GM12878 (cell line): ENCODE data around the gene IER3. TPM values are rescaled to one million over a fixed set of nuclear protein-coding genes. Genes with fewer than 3 reads are reported as not detected.

Source experiments
- ATAC-seq: fragments of 200-7000 bp; cut with Tn5 transposase; 3 replicates; pipeline ENCODE4 v1.9.1; 2020; ENCODE audit warnings: mild to moderate bottlenecking, moderate library complexity
- BruUV-seq: library from RNA; stranded (reverse); fragments of 400-500 nt; replicated peaks from 2 replicates; lab custom pipeline; 2021; lab: Mats Ljungman, UMichigan
- CTCF ChIA-PET: fragments of 300-600 bp; sonication (Branson Sonifier 250); formaldehyde crosslinking; extraction: SDS; loops from one replicate; lab custom pipeline; 2021; ENCODE audit warnings: inconsistent platforms; lab: Yijun Ruan, JAX
- POLR2A ChIA-PET: fragments of 350-600 bp; formaldehyde crosslinking; extraction: SDS; loops from one replicate; lab custom pipeline; 2021; ENCODE audit warnings: inconsistent platforms; lab: Charles Lee
- RAD21 ChIA-PET: fragments of 300-600 bp; sonication (Branson Sonifier 250); formaldehyde crosslinking; loops from one replicate; lab custom pipeline; 2023; ENCODE audit warnings: antibody characterized with exemption; ENCODE audit not compliant: unreplicated experiment; lab: Charles Lee
- SMC1A ChIA-PET: fragments of 300-600 bp; sonication (Branson Sonifier 250); formaldehyde crosslinking; loops from one replicate; lab custom pipeline; 2023; ENCODE audit not compliant: unreplicated experiment, uncharacterized antibody; lab: Charles Lee
- DNase-seq: peaks from one replicate; pipeline ENCODE4 v3.0.0-alpha.2; 2011; ENCODE audit warnings: low read depth, low spot score
- FAIRE-seq: peaks from 3 replicates; lab custom pipeline; 2011; peaks lifted over from hg19 to GRCh38; lab: Jason Lieb, UNC
- H2AFZ ChIP-seq: 2 replicates; pipeline ENCODE4 v1.6.0; 2011; ENCODE audit warnings: low read depth, low read length, control low read depth; ENCODE audit not compliant: control insufficient read depth
- H3K27ac ChIP-seq: 2 replicates; pipeline ENCODE4 v1.5.1; 2011; ENCODE audit warnings: control low read depth; ENCODE audit not compliant: control insufficient read depth, insufficient read depth
- H3K27me3 ChIP-seq, 2 experiments: replicated peaks in 1 of 2; 2 replicates each; pipeline versions ENCODE4 v1.6.0 to v1.6.1; 2011; ENCODE audit warnings: low read length in 1 of 2; ENCODE audit not compliant: control insufficient read depth in 2 of 2, insufficient read depth in 2 of 2
- H3K36me3 ChIP-seq, 2 experiments: 2 replicates each; pipeline ENCODE4 v1.5.1; 2011; ENCODE audit warnings: low read length in 1 of 2; ENCODE audit not compliant: control insufficient read depth in 2 of 2, insufficient read depth in 2 of 2
- H3K4me1 ChIP-seq: 2 replicates; pipeline ENCODE4 v1.6.1; 2011; ENCODE audit warnings: mild to moderate bottlenecking, low read length, moderate library complexity, mixed read lengths; ENCODE audit not compliant: control insufficient read depth, insufficient read depth
- H3K4me2 ChIP-seq: 2 replicates; pipeline ENCODE4 v1.6.0; 2011; ENCODE audit warnings: control low read depth; ENCODE audit not compliant: control insufficient read depth, insufficient read depth
- H3K4me3 ChIP-seq: fragments of 200-600 bp; sonication (generic); 2 replicates; pipeline ENCODE4 v1.5.1; 2016
- H3K79me2 ChIP-seq: 2 replicates; pipeline ENCODE4 v1.6.0; 2011; ENCODE audit warnings: low read length; ENCODE audit not compliant: control insufficient read depth, insufficient read depth
- H3K9ac ChIP-seq: 2 replicates; pipeline ENCODE4 v1.8.0; 2011; ENCODE audit warnings: low read length, control low read depth, mixed read lengths; ENCODE audit not compliant: control insufficient read depth, insufficient read depth
- H3K9me3 ChIP-seq: replicated peaks from 3 replicates; pipeline ENCODE4 v1.5.1; 2011; ENCODE audit warnings: mild to moderate bottlenecking, low read length; ENCODE audit not compliant: control insufficient read depth, insufficient read depth
- H4K20me1 ChIP-seq: 2 replicates; pipeline ENCODE4 v1.6.0; 2011; ENCODE audit not compliant: control insufficient read depth, insufficient read depth
- ETV6 ChIP-seq, 2 experiments: fragments of 450-650 bp in 1 of 2; IDR thresholded peaks in 1 of 2; conservative IDR thresholded peaks in 1 of 2; 2 replicates each; pipeline ENCODE4 v1.6.1; 2014; ENCODE audit warnings: antibody characterized with exemption in 1 of 2, borderline replicate concordance in 1 of 2, low read depth in 1 of 2, mild to moderate bottlenecking in 1 of 2, moderate library complexity in 1 of 2
- NR2C1 ChIP-seq: fragments of 450-650 bp; IDR thresholded peaks from 2 replicates; pipeline ENCODE4 v1.6.1; 2017; ENCODE audit warnings: antibody characterized with exemption, mild to moderate bottlenecking, moderate library complexity
- PML ChIP-seq: IDR thresholded peaks from 2 replicates; pipeline ENCODE4 v1.6.1; 2012; ENCODE audit warnings: low read length, inconsistent platforms
- TCF12 ChIP-seq: IDR thresholded peaks from 2 replicates; pipeline ENCODE4 v1.6.1; 2011; ENCODE audit warnings: low read depth, mild to moderate bottlenecking, low read length
- WGBS: methylation state at CpG from one replicate; pipeline ENCODE4 v1.1.6; 2016; ENCODE audit warnings: low lambda C conversion rate; ENCODE audit not compliant: insufficient replicate concordance, insufficient coverage; ENCODE audit errors: missing lambda C conversion rate; 5-methylcytosine and 5-hydroxymethylcytosine counted together
- in situ Hi-C: fragments of 300-500 bp; cut with MboI; formaldehyde crosslinking; loops from 9 replicates; pipeline ENCODE4 v1.14.3; 2018; ENCODE audit warnings: mixed read lengths
- intact Hi-C: fragments of 100-400 bp; cut with micrococcal nuclease; formaldehyde crosslinking; loops from one replicate; pipeline ENCODE4 v1.14.2; 2022; ENCODE audit not compliant: unreplicated experiment
- polyA plus RNA-seq, 11 experiments: library from polyadenylated mRNA; depleted of rRNA in 4 of 11; unstranded in 6 of 11; stranded (reverse) in 5 of 11; fragments of >200 nt; fragmentation: Nextera tagmentation in 4 of 11; fragmentation: Illumina TruSeq in 1 of 11; extraction: Ambion mirVana in 4 of 11; extraction: Trizol in 1 of 11; gene quantifications; 1 replicate in 1 of 11; 2 replicates in 10 of 11; pipeline versions ENCODE4 v1.2.1 to v1.2.3, GENCODE V29; 2011 to 2016; ENCODE audit warnings: inconsistent platforms in 2 of 11, missing spikeins in 2 of 11, low read depth in 1 of 11
- total RNA-seq, 4 experiments: library from RNA; depleted of rRNA in 3 of 4; stranded (reverse); fragments of >200 nt in 3 of 4; fragmentation: Illumina TruSeq in 1 of 4; extraction: Trizol in 1 of 4; gene quantifications; 2 replicates each; pipeline versions ENCODE4 v1.2.1 to v1.2.3, GENCODE V29; 2013 to 2021

Gene IER3
- total and polyA plus RNA-seq, 10 of the 15 experiments (the other 5 are each of a cell fraction or from before 2014, with no cell fraction given), result 1.9 to 100 (median 32.3) TPM

GRCh38 chr6:30781743-30782424 is 37.5 kb upstream of the IER3 start (continued):
- peak in 1 of 2 experiments; percentile 49; a peak in 1 of 4 replicates for TF ChIP-seq ETV6 (conservative IDR thresholded peaks at IDR 0.05 in 1 of 2, IDR thresholded peaks at IDR 0.05 in 1 of 2; ENCODE audit: borderline replicate concordance in 1 of 2, low read depth in 1 of 2)
- TF ChIP-seq NR2C1, result no peak

- TF ChIP-seq PML (no peak), TCF12 (no peak)
- peak overlapping the region; percentile 44; the same call in 1 of the 2 replicates for H3K27ac ChIP-seq
- no peaks in the 10 kb centered on the region for H4K20me1 ChIP-seq
- H3K4me3 ChIP-seq, result no peak overlapping the region
- no peaks in the 10 kb centered on the region for H3K36me3 ChIP-seq
- SMC1A ChIA-PET, result interaction anchor here (0.6 to 5.7 kb wide), 12 partner anchors 8 to 43 kb away, joined by 3 to 58 read pairs (median 8); no protein-coding TSS in a partner anchor
- CTCF ChIA-PET, result interaction anchor here (0.6 to 2.2 kb wide), 6 partner anchors 9 to 50 kb away, joined by 3 to 8 read pairs (median 4); no protein-coding TSS in a partner anchor
- POLR2A ChIA-PET, result interaction anchor here (0.5 to 3.5 kb wide), 7 partner anchors 8 to 53 kb away, joined by 3 to 19 read pairs (median 3); no protein-coding TSS in a partner anchor
- intact Hi-C loops (no loop called here), in situ Hi-C loops (no loop called here)
- no peak for FAIRE-seq
- no peak for DNase-seq
- H3K9ac ChIP-seq, result no peak overlapping the region
- WGBS, result 66% methylated on average over 4 of the region's 4 CpGs
- no peaks in the 10 kb centered on the region for H3K9me3 ChIP-seq
- ATAC-seq, result no peak
- no TSS peak for BruUV-seq
- peaks cover 14% of the 10 kb centered on the region for H3K4me1 ChIP-seq
- H2AFZ ChIP-seq, result peak overlapping the region; percentile 13
- H3K79me2 ChIP-seq, result no peaks in the 10 kb centered on the region
- H3K27me3 ChIP-seq, result no peaks in the 10 kb centered on the region
- RAD21 ChIA-PET, result interaction anchor here (0.9 to 5.3 kb wide), 8 partner anchors 9 to 43 kb away, joined by 3 to 39 read pairs (median 5); no protein-coding TSS in a partner anchor
- H3K4me2 ChIP-seq, result no peak overlapping the region; the same call in 1 of the 2 replicates
Observed at GRCh38 chr6:30781395-30781742, 37.0 kb upstream of the IER3 start.
